Thyroid gland (tissue), 4 donors: ENCODE data around the gene AXL. TPM values are rescaled to one million over a fixed set of nuclear protein-coding genes. Genes with fewer than 3 reads are reported as not detected.

Experiments used
- DNase-seq, 2 donors: peaks; one replicate each; pipeline ENCODE4 v3.0.0-alpha.2; 2019
- H3K27ac ChIP-seq, 3 donors: fragments of 200-600 bp; sonication (generic); 1 replicate in 2 of 3; 2 replicates in 1 of 3; pipeline ENCODE4 v1.5.1; 2016 to 2019; ENCODE audit warnings: mild to moderate bottlenecking in 1 of 3, moderate library complexity in 1 of 3
- H3K27me3 ChIP-seq: fragments of 200-600 bp; sonication (generic); one replicate; pipeline ENCODE4 v1.5.1; 2019
- H3K36me3 ChIP-seq, 2 donors: fragments of 200-600 bp; sonication (generic); one replicate each; pipeline ENCODE4 v1.5.1; 2016 to 2019
- H3K4me1 ChIP-seq, 2 donors: fragments of 200-600 bp; sonication (generic); one replicate each; pipeline ENCODE4 v1.5.1; 2017 to 2019
- H3K4me3 ChIP-seq, 3 donors: fragments of 200-600 bp; sonication (generic); replicated peaks in 1 of 3; 1 replicate in 2 of 3; 2 replicates in 1 of 3; pipeline ENCODE4 v1.5.1; 2016; ENCODE audit warnings: mild to moderate bottlenecking in 1 of 3
- H3K9me3 ChIP-seq: fragments of 200-600 bp; sonication (generic); one replicate; pipeline ENCODE4 v1.5.1; 2017
- CTCF ChIP-seq, 6 experiments: fragments of 200-600 bp in 3 of 6; fragments of 450-650 bp in 3 of 6; sonication (generic) in 3 of 6; IDR thresholded peaks; one replicate each; pipeline ENCODE4 v1.5.1; 2016 to 2019; ENCODE audit warnings: antibody characterized with exemption in 6 of 6, mild to moderate bottlenecking in 2 of 6, inconsistent platforms in 1 of 6, moderate library complexity in 1 of 6
- POLR2A ChIP-seq, 2 donors: fragments of 450-650 bp; IDR thresholded peaks; one replicate each; pipeline ENCODE4 v1.6.1; 2017; ENCODE audit warnings: antibody characterized with exemption in 2 of 2, mild to moderate bottlenecking in 2 of 2, moderate library complexity in 1 of 2
- WGBS, 2 donors: methylation state at CpG; one replicate each; pipeline ENCODE4 v1.1.5; 2017; 5-methylcytosine and 5-hydroxymethylcytosine counted together
- intact Hi-C: fragments of 100-400 bp; cut with DNase I; formaldehyde crosslinking; loops from one replicate; pipeline ENCODE4 v1.15.1; 2023
- total RNA-seq, 4 donors: library from RNA; depleted of rRNA; stranded (reverse); fragments of >200 nt; gene quantifications; one replicate each; pipeline ENCODE4 v1.2.3, GENCODE V29; 2016

Gene AXL
- total RNA-seq, 4 donors from 2014 or later = 17.5 to 61.3 (median 35.4) TPM

GRCh38 chr19:41248895-41249294 lies 29.9 kb downstream of the AXL start:
- WGBS, 2 donors = 92 to 95% methylated on average over 4 of the region's 4 CpGs
- H3K9me3 ChIP-seq = no peaks in the 10 kb centered on the region
- H3K4me1 ChIP-seq = no peaks in the 10 kb centered on the region
- TF ChIP-seq POLR2A (IDR thresholded peaks at IDR 0.05) (no peak), CTCF (IDR thresholded peaks at IDR 0.05) (no peak)
- intact Hi-C loops = no loop called here
- no peak overlapping the region for H3K27ac ChIP-seq
- H3K36me3 ChIP-seq = peaks cover 0 to 23% of the 10 kb centered on the region in 2 donors
- DNase-seq = no peak
- no peak overlapping the region for H3K4me3 ChIP-seq
- H3K27me3 ChIP-seq = no peaks in the 10 kb centered on the region

GRCh38 chr19:41249707-41250423 lies 30.8 kb downstream of the AXL start:
- H3K4me1 ChIP-seq = no peaks in the 10 kb centered on the region
- H3K36me3 ChIP-seq = peaks cover 0 to 23% of the 10 kb centered on the region in 2 donors
- WGBS, 2 donors = 91 to 96% methylated on average over 9 of the region's 9 CpGs
- no peaks in the 10 kb centered on the region for H3K27me3 ChIP-seq
- TF ChIP-seq CTCF (IDR thresholded peaks at IDR 0.05) = no peak
- no peak for TF ChIP-seq POLR2A (IDR thresholded peaks at IDR 0.05)
- H3K4me3 ChIP-seq = no peak overlapping the region
- intact Hi-C loops = no loop called here
- no peaks in the 10 kb centered on the region for H3K9me3 ChIP-seq
- DNase-seq = no peak
- no peak overlapping the region for H3K27ac ChIP-seq

GRCh38 chr19:41253660-41254059 lies 34.6 kb downstream of the AXL start:
- no peak overlapping the region for H3K27ac ChIP-seq

GRCh38 chr19:41255171-41255570 lies 36.1 kb downstream of the AXL start:
- Histone ChIP-seq H3K4me1 (no peaks in the 10 kb centered on the region), H3K27ac (no peak overlapping the region), H3K36me3 (peaks cover 8 to 18% of the 10 kb centered on the region in 2 donors), H3K27me3 (no peaks in the 10 kb centered on the region), H3K9me3 (no peaks in the 10 kb centered on the region), H3K4me3 (no peak overlapping the region)
- intact Hi-C loops = no loop called here
- TF ChIP-seq POLR2A (IDR thresholded peaks at IDR 0.05) (no peak), CTCF (IDR thresholded peaks at IDR 0.05) (no peak)
- DNase-seq = no peak

More at GRCh38 chr19:41253660-41254059, 34.6 kb downstream of the AXL start:
- Histone ChIP-seq H3K9me3 (no peaks in the 10 kb centered on the region), H3K27me3 (no peaks in the 10 kb centered on the region), H3K4me1 (no peaks in the 10 kb centered on the region), H3K4me3 (no peak overlapping the region), H3K36me3 (peaks cover 8 to 26% of the 10 kb centered on the region in 2 donors)
- TF ChIP-seq POLR2A (IDR thresholded peaks at IDR 0.05) (no peak), CTCF (IDR thresholded peaks at IDR 0.05) (no peak)
- 95 to 99% methylated on average over 6 of the region's 6 CpGs for WGBS, 2 donors
- intact Hi-C loops = no loop called here
- DNase-seq = no peak

GRCh38 chr19:41261474-41262190 lies 42.6 kb downstream of the AXL start:
- Histone ChIP-seq H3K27me3 (no peaks in the 10 kb centered on the region), H3K27ac (peak overlapping the region; percentile 11 to 98 (median 93)), H3K36me3 (peaks cover 10 to 12% of the 10 kb centered on the region in 2 donors), H3K4me3 (peak overlapping the region in 2 of 3 donors; percentile 2 to 54), H3K4me1 (peaks cover 11 to 12% of the 10 kb centered on the region in 2 donors), H3K9me3 (no peaks in the 10 kb centered on the region)
- intact Hi-C loops = loop anchor here (5.0 kb wide), 1 partner anchor 59 kb away; no protein-coding TSS in a partner anchor
- DNase-seq = peak in 1 of 2 donors; percentile 10
- TF ChIP-seq CTCF (IDR thresholded peaks at IDR 0.05) = no peak
- no peak for TF ChIP-seq POLR2A (IDR thresholded peaks at IDR 0.05)
- 62 to 65% methylated on average over 10 of the region's 10 CpGs for WGBS, 2 donors
